Thymus (tissue), 14 donors: ENCODE data around the gene RASSF5. TPM values are rescaled to one million over a fixed set of nuclear protein-coding genes. Genes with fewer than 3 reads are reported as not detected.

Experiments
- DNase-seq, 9 donors: peaks; one replicate each; pipeline ENCODE4 v3.0.0-alpha.2; 2013; ENCODE audit warnings: low spot score in 9 of 9, low read depth in 6 of 9, missing footprints in 1 of 9
- H3K27ac ChIP-seq, 2 donors: one replicate each; pipeline ENCODE4 v1.5.1; 2013; ENCODE audit warnings: control low read depth in 1 of 2, low read depth in 1 of 2, low read length in 1 of 2, mild to moderate bottlenecking in 1 of 2, moderate library complexity in 1 of 2
- H3K27me3 ChIP-seq, 2 donors: one replicate each; pipeline ENCODE4 v1.5.1; 2013; ENCODE audit warnings: low read length in 1 of 2; ENCODE audit not compliant: control insufficient read depth in 2 of 2, insufficient read depth in 1 of 2
- H3K36me3 ChIP-seq, 2 donors: one replicate each; pipeline ENCODE4 v1.5.1; 2013; ENCODE audit warnings: low read length in 1 of 2, mild to moderate bottlenecking in 1 of 2, moderate library complexity in 1 of 2; ENCODE audit not compliant: control insufficient read depth in 2 of 2, insufficient read depth in 2 of 2
- H3K4me1 ChIP-seq, 2 donors: one replicate each; pipeline ENCODE4 v1.5.1; 2013; ENCODE audit warnings: low read length in 2 of 2; ENCODE audit not compliant: control insufficient read depth in 2 of 2, insufficient read depth in 2 of 2
- H3K4me3 ChIP-seq, 2 donors: one replicate each; pipeline ENCODE4 v1.5.1; 2013; ENCODE audit warnings: low read length in 2 of 2, control low read depth in 1 of 2, mild to moderate bottlenecking in 1 of 2
- H3K9me3 ChIP-seq, 2 donors: one replicate each; pipeline ENCODE4 v1.5.1; 2013; ENCODE audit warnings: low read length in 1 of 2, mild to moderate bottlenecking in 1 of 2; ENCODE audit not compliant: control insufficient read depth in 2 of 2, insufficient read depth in 1 of 2
- WGBS: extraction: QIAGEN DNeasy Blood & Tissue Kit; methylation state at CpG from one replicate; pipeline ENCODE4 v1.1.7; 2013; 5-methylcytosine and 5-hydroxymethylcytosine counted together
- long read RNA-seq, 10 donors: transcript quantifications; one replicate each; lab custom pipeline, GENCODE V29; 2026
- polyA plus RNA-seq: library from polyadenylated mRNA; stranded (reverse); fragments of 200-250 nt; gene quantifications from one replicate; pipeline ENCODE4 v1.2.3, GENCODE V29; 2013
- total RNA-seq: library from RNA; stranded (reverse); fragments of 120-200 nt; gene quantifications from one replicate; pipeline ENCODE4 v1.2.4, GENCODE V29; 2013
- donor health status: healthy.

RASSF5 gene
- total RNA-seq (73.4 TPM), polyA plus RNA-seq (54.3 TPM)
- long read RNA-seq, donor 1, partial matches to known transcripts: 0 of 2 reads
- long read RNA-seq, donor 1, other reads (novel, unspliced or antisense): 0 of 2 reads
- long read RNA-seq, donor 2, full-length matches to known transcripts: 100 of 121 reads
- long read RNA-seq, donor 2, partial matches to known transcripts: 16 of 121 reads
- long read RNA-seq, donor 2, other reads (novel, unspliced or antisense): 5 of 121 reads
- long read RNA-seq, donor 3, transcript RASSF5-201 (5 exons, 3,496 nt): major isoform, 34 of 137 reads
- long read RNA-seq, donor 3, partial matches to known transcripts: 72 of 137 reads
- long read RNA-seq, donor 3, other reads (novel, unspliced or antisense): 23 of 137 reads
- long read RNA-seq, donor 4, transcript RASSF5-201 (5 exons, 3,496 nt): major isoform, 17 of 29 reads
- long read RNA-seq, donor 4, transcript RASSF5-203 (2 exons, 3,279 nt): minor isoform, 5 of 29 reads
- long read RNA-seq, donor 4, partial matches to known transcripts: 0 of 29 reads
- long read RNA-seq, donor 4, other reads (novel, unspliced or antisense): 5 of 29 reads
- long read RNA-seq, donor 5, transcript RASSF5-201 (5 exons, 3,496 nt): major isoform, 32 of 199 reads
- long read RNA-seq, donor 5, transcript RASSF5-203 (2 exons, 3,279 nt): minor isoform, 13 of 199 reads
- long read RNA-seq, donor 5, partial matches to known transcripts: 128 of 199 reads
- long read RNA-seq, donor 5, other reads (novel, unspliced or antisense): 19 of 199 reads
- long read RNA-seq, donor 6, transcript RASSF5-201 (5 exons, 3,496 nt): major isoform, 21 of 45 reads
- long read RNA-seq, donor 6, partial matches to known transcripts: 18 of 45 reads
- long read RNA-seq, donor 6, other reads (novel, unspliced or antisense): 0 of 45 reads
- long read RNA-seq, donor 7, transcript RASSF5-201 (5 exons, 3,496 nt): major isoform, 16 of 19 reads
- long read RNA-seq, donor 7, partial matches to known transcripts: 0 of 19 reads
- long read RNA-seq, donor 7, other reads (novel, unspliced or antisense): 0 of 19 reads
- long read RNA-seq, donor 8, transcript RASSF5-201 (5 exons, 3,496 nt): major isoform, 15 of 18 reads
- long read RNA-seq, donor 8, partial matches to known transcripts: 0 of 18 reads
- long read RNA-seq, donor 8, other reads (novel, unspliced or antisense): 0 of 18 reads
- long read RNA-seq, donor 9, transcript RASSF5-201 (5 exons, 3,496 nt): major isoform, 30 of 31 reads
- long read RNA-seq, donor 9, partial matches to known transcripts: 0 of 31 reads
- long read RNA-seq, donor 9, other reads (novel, unspliced or antisense): 0 of 31 reads
- long read RNA-seq, donor 10, transcript RASSF5-201 (5 exons, 3,496 nt): major isoform, 22 of 28 reads
- long read RNA-seq, donor 10, partial matches to known transcripts: 0 of 28 reads
- long read RNA-seq, donor 10, other reads (novel, unspliced or antisense): 0 of 28 reads

- 1% methylated on average over 97 of the region's 97 CpGs for WGBS
- peak in 6 of 9 donors; percentile 26 to 70 (median 44) for DNase-seq
- peaks cover 43 to 62% of the 10 kb centered on the region in 2 donors for H3K27me3 ChIP-seq
- peak within 1 kb of the TSS; percentile 47 to 78 for H3K27ac ChIP-seq
- H3K9me3 ChIP-seq: peaks cover 0 to 9% of the 10 kb centered on the region in 2 donors
- no peaks in the 10 kb centered on the region for H3K36me3 ChIP-seq
- peak within 1 kb of the TSS; percentile 36 to 54 for H3K4me3 ChIP-seq
- peaks cover 11 to 43% of the 10 kb centered on the region in 2 donors for H3K4me1 ChIP-seq
Measured at GRCh38 chr1:206507284-206508129, at the start of gene RASSF5. RASSF5 (plus strand) TSS chr1:206507531; CDS start chr1:206507603, 72 bp downstream.

- H3K27ac ChIP-seq: no peak overlapping the region
- WGBS: 98% methylated on average over 4 of the region's 4 CpGs
- H3K36me3 ChIP-seq: peaks cover 8 to 17% of the 10 kb centered on the region in 2 donors
- H3K4me1 ChIP-seq: peaks cover 0 to 4% of the 10 kb centered on the region in 2 donors
- no peak for DNase-seq
- no peaks in the 10 kb centered on the region for H3K9me3 ChIP-seq
- no peak overlapping the region for H3K4me3 ChIP-seq
- no peaks in the 10 kb centered on the region for H3K27me3 ChIP-seq
Measured at GRCh38 chr1:206459703-206460102, 47.6 kb upstream of the RASSF5 start.

- Histone ChIP-seq H3K9me3 (no peaks in the 10 kb centered on the region), H3K4me1 (peaks cover 0 to 4% of the 10 kb centered on the region in 2 donors), H3K27me3 (no peaks in the 10 kb centered on the region), H3K36me3 (peaks cover 4 to 12% of the 10 kb centered on the region in 2 donors), H3K4me3 (no peak overlapping the region), H3K27ac (no peak overlapping the region)
- WGBS: 96% methylated on average over 17 of the region's 17 CpGs
- DNase-seq: no peak
Measured at GRCh38 chr1:206460836-206461426, 46.4 kb upstream of the RASSF5 start.

GRCh38 chr1:206461602-206462455 lies 45.5 kb upstream of the RASSF5 start:
- H3K4me3 ChIP-seq: no peak overlapping the region
- H3K4me1 ChIP-seq: peaks cover under 1 to 10% of the 10 kb centered on the region in 2 donors
- WGBS: 76% methylated on average over 9 of the region's 9 CpGs
- no peaks in the 10 kb centered on the region for H3K27me3 ChIP-seq
- H3K27ac ChIP-seq: no peak overlapping the region
- H3K36me3 ChIP-seq: peaks cover 4 to 10% of the 10 kb centered on the region in 2 donors
- no peaks in the 10 kb centered on the region for H3K9me3 ChIP-seq
- peak in 7 of 9 donors; percentile 56 to 85 (median 69) for DNase-seq

- peaks cover 12 to 23% of the 10 kb centered on the region in 2 donors for H3K4me1 ChIP-seq
- peak overlapping the region in 1 of 2 donors; percentile 26 for H3K27ac ChIP-seq
- H3K4me3 ChIP-seq: no peak overlapping the region
- peaks cover 4 to 9% of the 10 kb centered on the region in 2 donors for H3K36me3 ChIP-seq
- no peak for DNase-seq
- no peaks in the 10 kb centered on the region for H3K9me3 ChIP-seq
- 89% methylated on average over 1 of the region's 1 CpG for WGBS
- H3K27me3 ChIP-seq: no peaks in the 10 kb centered on the region
Measured at GRCh38 chr1:206463137-206463536, 44.2 kb upstream of the RASSF5 start.

- no peak overlapping the region for H3K27ac ChIP-seq
- no peaks in the 10 kb centered on the region for H3K27me3 ChIP-seq
- WGBS: 99% methylated on average over 8 of the region's 8 CpGs
- peaks cover 4% of the 10 kb centered on the region in 2 donors for H3K36me3 ChIP-seq
- H3K4me1 ChIP-seq: peaks cover 12 to 31% of the 10 kb centered on the region in 2 donors
- no peak for DNase-seq
- H3K9me3 ChIP-seq: no peaks in the 10 kb centered on the region
- no peak overlapping the region for H3K4me3 ChIP-seq
Measured at GRCh38 chr1:206463911-206464310, 43.4 kb upstream of the RASSF5 start.

GRCh38 chr1:206464456-206464964 lies 42.8 kb upstream of the RASSF5 start:
- DNase-seq: no peak
- Histone ChIP-seq H3K36me3 (peaks cover 0 to 4% of the 10 kb centered on the region in 2 donors), H3K4me3 (no peak overlapping the region), H3K9me3 (peaks cover 0 to under 1% of the 10 kb centered on the region in 2 donors), H3K27ac (no peak overlapping the region), H3K4me1 (peaks cover 15 to 37% of the 10 kb centered on the region in 2 donors), H3K27me3 (no peaks in the 10 kb centered on the region)
- 74% methylated on average over 4 of the region's 4 CpGs for WGBS
